HFF-Myc (cell line): Measurements from ENCODE around the gene SORBS1.

Experiments used
- DNase-seq: peaks from one replicate; pipeline ENCODE4 v3.0.0-alpha.2; 2011; ENCODE audit warnings: low read depth; ENCODE audit errors: extremely low read depth
- H3K4me3 ChIP-seq: replicated peaks from 2 replicates; pipeline ENCODE4 v1.5.1; 2011; ENCODE audit warnings: low read depth, mild to moderate bottlenecking, control low read depth, low read length
- TF ChIP-seq, protein P1 (sequence below): IDR thresholded peaks from 2 replicates; pipeline ENCODE4 v1.5.1; 2012; ENCODE audit warnings: mild to moderate bottlenecking, low read depth, low read length, control low read depth; ENCODE audit errors: missing control alignments

The SORBS1 gene

DNA sequence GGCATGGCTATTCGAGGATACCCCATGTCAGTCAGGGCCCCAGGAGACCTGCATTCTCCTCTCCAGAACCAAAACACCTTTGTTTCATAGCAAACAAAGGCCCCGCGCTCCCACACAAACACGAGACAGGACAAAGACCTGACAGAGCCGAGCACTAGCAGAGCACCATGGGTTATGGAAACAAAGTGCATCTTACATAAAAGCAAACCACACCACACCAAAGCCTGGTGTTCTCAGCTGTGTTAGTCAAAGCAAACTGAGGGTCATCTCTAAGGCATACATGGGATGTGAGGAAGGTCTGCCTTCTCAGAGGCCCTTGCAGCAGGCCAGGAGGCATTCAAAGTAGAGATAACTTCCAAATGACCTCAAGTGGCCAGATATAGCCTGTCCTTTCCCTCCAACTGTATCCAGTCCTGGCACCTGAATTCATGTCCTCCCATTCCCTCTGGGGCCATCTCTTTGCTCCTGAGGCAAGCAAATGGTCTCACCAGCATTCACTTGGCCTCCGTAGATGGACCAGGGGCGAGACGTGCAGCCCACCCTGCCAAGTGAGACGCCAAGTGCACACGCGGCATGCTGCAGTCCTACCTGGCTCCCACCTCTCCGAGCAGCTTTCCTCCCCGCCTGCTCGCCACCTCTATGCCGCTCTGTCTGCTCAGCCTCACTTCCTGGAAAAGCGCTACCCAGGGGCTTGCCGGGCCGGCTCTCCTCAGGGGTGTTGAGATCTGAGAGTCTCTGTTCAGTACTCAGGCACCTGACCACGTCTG is 225.1 kb downstream of the SORBS1 start:
- no peak overlapping the region for H3K4me3 ChIP-seq
- TF ChIP-seq, protein P1, sequence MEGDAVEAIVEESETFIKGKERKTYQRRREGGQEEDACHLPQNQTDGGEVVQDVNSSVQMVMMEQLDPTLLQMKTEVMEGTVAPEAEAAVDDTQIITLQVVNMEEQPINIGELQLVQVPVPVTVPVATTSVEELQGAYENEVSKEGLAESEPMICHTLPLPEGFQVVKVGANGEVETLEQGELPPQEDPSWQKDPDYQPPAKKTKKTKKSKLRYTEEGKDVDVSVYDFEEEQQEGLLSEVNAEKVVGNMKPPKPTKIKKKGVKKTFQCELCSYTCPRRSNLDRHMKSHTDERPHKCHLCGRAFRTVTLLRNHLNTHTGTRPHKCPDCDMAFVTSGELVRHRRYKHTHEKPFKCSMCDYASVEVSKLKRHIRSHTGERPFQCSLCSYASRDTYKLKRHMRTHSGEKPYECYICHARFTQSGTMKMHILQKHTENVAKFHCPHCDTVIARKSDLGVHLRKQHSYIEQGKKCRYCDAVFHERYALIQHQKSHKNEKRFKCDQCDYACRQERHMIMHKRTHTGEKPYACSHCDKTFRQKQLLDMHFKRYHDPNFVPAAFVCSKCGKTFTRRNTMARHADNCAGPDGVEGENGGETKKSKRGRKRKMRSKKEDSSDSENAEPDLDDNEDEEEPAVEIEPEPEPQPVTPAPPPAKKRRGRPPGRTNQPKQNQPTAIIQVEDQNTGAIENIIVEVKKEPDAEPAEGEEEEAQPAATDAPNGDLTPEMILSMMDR = no peak
- DNase-seq = no peak

DNA sequence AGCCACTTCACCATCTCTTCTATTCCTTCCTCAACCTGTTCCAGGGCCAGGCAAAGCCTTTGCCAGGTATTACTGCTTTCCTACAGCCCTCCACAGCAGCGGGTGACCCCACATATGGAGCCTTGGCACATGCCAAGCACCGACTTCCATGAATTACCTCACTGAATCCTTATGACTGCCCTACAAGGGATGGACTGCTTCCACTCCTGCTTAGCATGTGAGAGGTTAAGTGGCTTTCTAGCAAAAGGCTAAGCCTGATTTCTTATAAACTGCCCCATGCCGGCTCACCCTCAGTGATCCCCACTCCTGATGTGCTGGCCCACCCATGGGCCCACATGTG is 226.4 kb downstream of the SORBS1 start:
- TF ChIP-seq, protein P1 = no peak
- no peak for DNase-seq
- no peak overlapping the region for H3K4me3 ChIP-seq

DNA sequence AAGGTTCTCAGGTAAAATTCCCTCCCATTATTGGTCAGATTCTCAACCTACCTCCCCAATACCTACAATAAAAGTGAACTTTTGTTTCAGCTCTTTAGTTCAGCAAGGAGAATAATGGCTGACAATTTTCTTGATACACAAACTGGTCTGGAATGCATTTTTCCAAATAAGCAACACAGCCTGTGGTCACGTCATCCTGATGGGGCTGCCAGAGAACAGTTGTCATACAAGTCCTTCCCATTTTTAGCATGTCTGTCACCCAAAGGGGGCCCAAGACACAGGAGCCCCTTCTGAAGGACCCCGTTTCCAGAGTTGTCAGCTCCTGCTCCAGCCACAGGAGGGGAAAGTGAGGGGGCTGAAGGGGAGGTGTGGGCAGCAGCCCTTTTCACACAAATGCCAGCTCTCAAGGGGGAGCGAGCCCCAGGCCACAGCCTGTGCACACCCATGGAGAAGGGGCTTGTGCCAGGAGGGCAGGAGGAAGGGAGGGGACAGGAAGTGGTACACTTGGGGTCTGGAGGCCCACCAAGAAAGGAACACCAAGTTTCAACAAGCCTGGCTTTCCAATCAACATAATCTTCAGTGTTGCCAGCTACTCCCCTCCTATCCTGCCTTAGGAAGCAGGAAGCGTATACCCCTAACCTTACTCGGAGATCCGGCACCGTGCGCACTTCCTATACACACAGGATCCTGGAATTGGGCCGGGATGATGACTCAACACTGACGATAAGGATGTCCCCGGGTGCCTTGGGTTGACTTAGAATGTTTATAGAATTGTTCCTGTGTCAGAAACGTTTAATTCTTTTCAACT is 227.0 kb downstream of the SORBS1 start:
- TF ChIP-seq, protein P1 = no peak
- peak; percentile 63 for DNase-seq
- no peak overlapping the region for H3K4me3 ChIP-seq

DNA sequence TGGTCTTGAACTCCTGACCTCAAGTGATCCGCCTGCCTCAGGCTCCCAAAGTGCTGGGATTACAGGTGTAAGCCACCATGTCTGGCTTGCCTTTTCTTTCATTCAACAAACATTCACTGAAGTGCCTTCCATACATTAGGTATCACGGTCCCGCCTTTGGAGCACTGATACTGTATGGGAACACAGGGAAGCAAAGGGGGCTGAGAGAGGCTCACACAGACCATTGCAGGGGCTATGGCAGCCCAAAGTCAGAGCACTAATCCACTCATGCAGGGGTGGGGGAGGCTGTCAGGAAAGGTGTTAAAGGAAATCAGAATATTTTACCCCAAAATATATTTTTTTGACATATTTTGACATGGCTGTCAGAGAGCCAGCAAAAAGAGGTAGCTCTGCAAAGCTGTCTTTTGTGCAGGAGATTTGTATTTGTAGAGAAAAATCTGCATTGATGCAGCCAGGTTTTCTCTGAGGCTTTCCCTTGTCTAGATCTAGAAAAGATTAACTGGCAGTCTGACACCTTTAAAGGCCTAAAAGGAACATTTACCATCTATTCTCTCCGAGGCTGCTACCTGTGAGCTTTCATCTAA is 228.4 kb downstream of the SORBS1 start:
- H3K4me3 ChIP-seq = no peak overlapping the region
- TF ChIP-seq, protein P1 = no peak
- DNase-seq = no peak

DNA sequence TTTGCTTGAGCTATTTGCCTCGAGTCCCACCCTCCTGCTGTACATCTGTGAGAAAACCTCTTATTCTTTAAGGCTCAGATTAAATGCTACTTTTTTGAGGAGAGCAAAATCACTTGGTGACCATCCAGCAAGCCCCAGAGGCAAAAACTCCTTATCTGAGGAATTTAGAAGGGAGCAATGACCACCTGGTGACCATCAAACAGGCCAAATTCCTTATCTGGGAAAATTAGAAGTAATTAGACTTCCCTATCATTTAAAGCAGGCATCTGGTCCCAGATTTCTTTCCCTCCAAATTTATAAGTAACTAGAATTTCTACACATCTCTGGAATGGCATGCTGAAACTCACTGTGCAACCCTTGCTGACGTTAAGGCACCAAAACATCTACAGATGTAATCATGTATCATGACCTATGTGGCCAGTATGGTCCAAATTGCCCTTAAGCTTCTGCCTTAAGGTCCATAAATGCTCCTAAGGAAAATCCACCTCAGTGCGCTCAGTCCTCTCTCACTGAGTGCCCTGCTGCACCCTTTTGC is 229.5 kb downstream of the SORBS1 start:
- DNase-seq = no peak
- H3K4me3 ChIP-seq = no peak overlapping the region
- TF ChIP-seq, protein P1 = no peak

DNA sequence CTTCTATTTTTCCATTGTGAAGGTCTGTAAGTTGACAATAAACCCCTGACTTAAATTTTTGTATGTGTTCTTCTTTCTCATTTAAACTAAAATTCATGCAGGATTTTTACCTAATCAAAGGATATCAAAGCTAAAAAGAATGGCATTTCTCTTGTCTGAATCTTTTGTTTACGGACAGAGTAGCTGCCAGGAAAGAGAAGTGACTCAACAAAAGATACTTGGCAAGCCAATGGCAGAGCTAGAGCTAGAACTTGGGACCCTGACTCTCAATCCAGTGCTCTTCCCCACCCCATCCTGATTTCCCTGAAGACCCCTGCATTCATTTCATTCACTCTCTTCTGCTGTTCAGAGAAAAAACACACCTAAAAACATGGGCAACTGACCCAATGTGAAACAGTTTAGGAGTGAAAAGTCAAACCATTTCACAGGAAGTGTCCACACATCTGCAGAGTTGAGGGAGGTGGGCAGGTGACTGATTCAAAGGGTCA is 230.2 kb downstream of the SORBS1 start:
- TF ChIP-seq, protein P1 = no peak
- DNase-seq = no peak
- no peak overlapping the region for H3K4me3 ChIP-seq
